Fibroblast of lung (primary cell): ENCODE data around the gene ATXN1. TPM values are rescaled to one million over a fixed set of nuclear protein-coding genes. Genes with fewer than 3 reads are reported as not detected.
"Not testable (repeated sequence)": the region's sequence is repeated elsewhere in the genome, so short reads cannot be mapped to it uniquely, and the experiment has no call there.

Experiments
- DNase-seq, 2 donors: peaks; one replicate each; pipeline versions ENCODE4 v3.0.0 to v3.0.0-alpha.2; 2010; ENCODE audit warnings: low read depth in 2 of 2
- H2AFZ ChIP-seq: 2 replicates; pipeline ENCODE4 v1.5.1; 2012; ENCODE audit warnings: low read length, control low read depth, inconsistent platforms
- H3K27ac ChIP-seq: 2 replicates; pipeline ENCODE4 v1.5.1; 2011; ENCODE audit warnings: low read length, control low read depth; ENCODE audit not compliant: insufficient read depth
- H3K27me3 ChIP-seq: 2 replicates; pipeline ENCODE4 v1.5.1; 2011; ENCODE audit warnings: mild to moderate bottlenecking, low read length; ENCODE audit not compliant: control insufficient read depth, insufficient read depth
- H3K36me3 ChIP-seq: 2 replicates; pipeline ENCODE4 v1.5.1; 2011; ENCODE audit warnings: low read length; ENCODE audit not compliant: control insufficient read depth, insufficient read depth
- H3K4me1 ChIP-seq: 2 replicates; pipeline ENCODE4 v1.5.1; 2011; ENCODE audit warnings: low read length; ENCODE audit not compliant: control insufficient read depth, insufficient read depth; ENCODE audit errors: extremely low read depth
- H3K4me2 ChIP-seq: 2 replicates; pipeline ENCODE4 v1.5.1; 2011; ENCODE audit warnings: low read length, control low read depth; ENCODE audit not compliant: insufficient read depth; ENCODE audit errors: extremely low read depth
- H3K4me3 ChIP-seq, 4 experiments: fragments of 200-600 bp in 1 of 4; sonication (generic) in 1 of 4; replicated peaks in 1 of 4; 2 replicates each; pipeline ENCODE4 v1.5.1; 2011 to 2016; ENCODE audit warnings: low read length in 4 of 4, low read depth in 3 of 4, mild to moderate bottlenecking in 3 of 4, control low read depth in 2 of 4, inconsistent platforms in 1 of 4, mixed read lengths in 1 of 4; ENCODE audit not compliant: insufficient read depth in 1 of 4; ENCODE audit errors: control extremely low read depth in 1 of 4
- H3K79me2 ChIP-seq: 2 replicates; pipeline ENCODE4 v1.5.1; 2012; ENCODE audit warnings: mild to moderate bottlenecking, low read length, inconsistent platforms; ENCODE audit not compliant: control insufficient read depth, insufficient read depth
- H3K9ac ChIP-seq: 2 replicates; pipeline ENCODE4 v1.5.1; 2011; ENCODE audit warnings: mild to moderate bottlenecking, low read length, control low read depth; ENCODE audit not compliant: insufficient read depth
- H3K9me3 ChIP-seq: 2 replicates; pipeline ENCODE4 v1.5.1; 2012; ENCODE audit warnings: low read depth, low read length; ENCODE audit not compliant: control insufficient read depth, insufficient read depth
- H4K20me1 ChIP-seq: 2 replicates; pipeline ENCODE4 v1.5.1; 2011; ENCODE audit warnings: low read length; ENCODE audit not compliant: control insufficient read depth, insufficient read depth; ENCODE audit errors: extremely low read depth
- CTCF ChIP-seq, 2 donors: IDR thresholded peaks in 1 of 2; conservative IDR thresholded peaks in 1 of 2; 1 replicate in 1 of 2; 2 replicates in 1 of 2; pipeline ENCODE4 v1.5.1; 2011 to 2012; ENCODE audit warnings: low read length in 2 of 2, control low read depth in 1 of 2, inconsistent platforms in 1 of 2, low read depth in 1 of 2, mild to moderate bottlenecking in 1 of 2
- EZH2 ChIP-seq: IDR thresholded peaks from 2 replicates; pipeline ENCODE4 v1.5.1; 2012; ENCODE audit warnings: low read length, control low read depth, mild to moderate bottlenecking; ENCODE audit errors: missing control alignments
- polyA plus RNA-seq, 2 donors: library from polyadenylated mRNA; depleted of rRNA in 1 of 2; stranded (reverse) in 1 of 2; unstranded in 1 of 2; fragments of >200 nt; gene quantifications; 2 replicates each; pipeline ENCODE4 v1.2.1, GENCODE V29; 2011 to 2012; ENCODE audit warnings: missing spikeins in 1 of 2
- total RNA-seq: library from RNA; depleted of rRNA; stranded (reverse); fragments of >200 nt; gene quantifications from 2 replicates; pipeline ENCODE4 v1.2.1, GENCODE V29; 2014

The ATXN1 gene
- total and polyA plus RNA-seq, 2 donors (not counting 1 experiment from before 2014, with no cell fraction given) = 15.8 to 40.5 TPM

GRCh38 chr6:16705081-16705993, 55.9 kb downstream of the ATXN1 start:
- H3K4me2 ChIP-seq = peak overlapping the region; percentile 92
- no peak overlapping the region for H3K4me3 ChIP-seq
- H2AFZ ChIP-seq = no peak overlapping the region
- no peaks in the 10 kb centered on the region for H3K9me3 ChIP-seq
- no peak for TF ChIP-seq EZH2
- no peak for TF ChIP-seq CTCF (conservative IDR thresholded peaks at IDR 0.05 in 1 of 2, IDR thresholded peaks at IDR 0.05 in 1 of 2; ENCODE audit: low read depth in 1 of 2, low read length in 2 of 2)
- H3K27ac ChIP-seq = peak overlapping the region; percentile 19
- no peaks in the 10 kb centered on the region for H3K27me3 ChIP-seq
- no peaks in the 10 kb centered on the region for H4K20me1 ChIP-seq
- peaks cover 14% of the 10 kb centered on the region for H3K79me2 ChIP-seq
- peak in 1 of 2 donors; percentile 63 for DNase-seq
- H3K9ac ChIP-seq = no peak overlapping the region
- peaks cover 6% of the 10 kb centered on the region for H3K4me1 ChIP-seq
- no peaks in the 10 kb centered on the region for H3K36me3 ChIP-seq

- Histone ChIP-seq H2AFZ (no peak overlapping the region), H3K9me3 (no peaks in the 10 kb centered on the region), H3K4me2 (peak overlapping the region; percentile 92), H3K27ac (peak overlapping the region; percentile 58), H3K79me2 (peaks cover 14% of the 10 kb centered on the region), H3K27me3 (no peaks in the 10 kb centered on the region), H3K9ac (no peak overlapping the region), H3K4me1 (peaks cover 6% of the 10 kb centered on the region), H3K36me3 (no peaks in the 10 kb centered on the region), H4K20me1 (no peaks in the 10 kb centered on the region), H3K4me3 (peak overlapping the region; percentile 12 to 34 (median 28))
- peak; percentile 41 to 88 for DNase-seq
- TF ChIP-seq EZH2 (no peak), CTCF (conservative IDR thresholded peaks at IDR 0.05 in 1 of 2, IDR thresholded peaks at IDR 0.05 in 1 of 2; ENCODE audit: low read depth in 1 of 2, low read length in 2 of 2) (no peak)
Measured at GRCh38 chr6:16704401-16705045, 56.7 kb downstream of the ATXN1 start.

DNA sequence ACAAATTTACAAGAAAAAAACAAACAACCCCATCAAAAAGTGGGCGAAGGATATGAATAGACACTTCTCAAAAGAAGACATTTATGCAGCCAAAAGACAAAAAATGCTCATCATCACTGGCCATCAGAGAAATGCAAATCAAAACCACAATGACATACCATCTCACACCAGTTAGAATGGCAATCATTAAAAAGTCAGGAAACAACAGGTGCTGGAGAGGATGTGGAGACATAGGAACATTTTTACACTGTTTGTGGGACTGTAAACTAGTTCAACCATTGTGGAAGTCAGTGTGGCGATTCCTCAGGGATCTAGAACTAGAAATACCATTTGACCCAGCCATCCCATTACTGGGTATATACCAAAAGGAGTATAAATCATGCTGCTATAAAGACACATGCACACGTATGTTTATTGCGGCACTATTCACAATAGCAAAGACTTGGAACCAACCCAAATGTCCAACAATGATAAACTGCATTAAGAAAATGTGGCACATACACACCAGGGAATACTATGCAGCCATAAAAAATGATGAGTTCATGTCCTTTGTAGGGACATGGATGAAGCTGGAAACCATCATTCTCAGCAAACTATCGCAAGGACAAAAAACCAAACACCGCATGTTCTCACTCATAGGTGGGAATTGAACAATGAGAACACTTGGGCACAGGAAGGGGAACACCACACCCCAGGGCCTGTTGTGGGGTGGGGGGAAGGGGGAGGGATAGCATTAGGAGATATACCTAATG, 58.5 kb downstream of the ATXN1 start:
- not testable (repeated sequence) for H4K20me1 ChIP-seq, H3K36me3 ChIP-seq, H3K27me3 ChIP-seq, H3K4me2 ChIP-seq, DNase-seq, H3K4me1 ChIP-seq, H3K9me3 ChIP-seq, H3K4me3 ChIP-seq, H3K27ac ChIP-seq, H3K9ac ChIP-seq, H2AFZ ChIP-seq
- H3K79me2 ChIP-seq = peaks cover 16% of the 10 kb centered on the region
